Astrocyte (in vitro differentiated cells and primary cell): ENCODE measurements around the gene ABCB1.

Experiments
- CTCF ChIP-seq: IDR thresholded peaks from 2 replicates; pipeline ENCODE4 v1.5.1; 2011; ENCODE audit warnings: low read depth, mild to moderate bottlenecking, inconsistent platforms, low read length, moderate library complexity; ENCODE audit not compliant: insufficient read depth
- EZH2 ChIP-seq: IDR thresholded peaks from 2 replicates; pipeline ENCODE4 v1.6.1; 2012; ENCODE audit warnings: mild to moderate bottlenecking, low read length, inconsistent platforms; ENCODE audit not compliant: insufficient read depth

GRCh38 chr7:87459941-87460340, 140.7 kb downstream of the ABCB1 start:
- TF ChIP-seq CTCF: no peak
- TF ChIP-seq EZH2: no peak
